Spleen (tissue), 11 donors: Measurements from ENCODE around the gene ILDR1. TPM values are rescaled to one million over a fixed set of nuclear protein-coding genes. Genes with fewer than 3 reads are reported as not detected.

ENCODE experiments used
- DNase-seq: peaks from one replicate; pipeline ENCODE4 v3.0.0-alpha.2; 2020
- H3K27ac ChIP-seq, 8 donors: fragments of 200-600 bp; sonication (generic) in 7 of 8; 1 replicate in 4 of 8; 2 replicates in 4 of 8; pipeline versions ENCODE4 v1.5.0 to v1.8.0; 2016 to 2021; ENCODE audit warnings: inconsistent platforms in 4 of 8, mild to moderate bottlenecking in 4 of 8, moderate library complexity in 1 of 8
- H3K27me3 ChIP-seq, 7 donors: fragments of 200-600 bp; sonication (generic) in 6 of 7; replicated peaks in 1 of 7; 1 replicate in 4 of 7; 2 replicates in 3 of 7; pipeline versions ENCODE4 v1.5.0 to v1.8.0; 2016 to 2021; ENCODE audit warnings: inconsistent platforms in 3 of 7, mild to moderate bottlenecking in 1 of 7
- H3K36me3 ChIP-seq, 6 donors: fragments of 200-600 bp; sonication (generic) in 5 of 6; 1 replicate in 4 of 6; 2 replicates in 2 of 6; pipeline versions ENCODE4 v1.5.0 to v1.8.0; 2016 to 2021; ENCODE audit warnings: inconsistent platforms in 2 of 6
- H3K4me1 ChIP-seq, 6 donors: fragments of 200-600 bp; sonication (generic) in 5 of 6; 1 replicate in 3 of 6; 2 replicates in 3 of 6; pipeline versions ENCODE4 v1.5.0 to v1.8.0; 2016 to 2021; ENCODE audit warnings: inconsistent platforms in 3 of 6
- H3K4me3 ChIP-seq, 8 donors: fragments of 200-600 bp; sonication (generic) in 7 of 8; 1 replicate in 4 of 8; 2 replicates in 4 of 8; pipeline versions ENCODE4 v1.5.0 to v1.8.0; 2016 to 2021; ENCODE audit warnings: inconsistent platforms in 4 of 8, mild to moderate bottlenecking in 4 of 8, moderate library complexity in 2 of 8
- H3K9me3 ChIP-seq, 8 donors: fragments of 200-600 bp; sonication (generic) in 7 of 8; 1 replicate in 4 of 8; 2 replicates in 4 of 8; pipeline versions ENCODE4 v1.5.0 to v1.8.0; 2016 to 2021; ENCODE audit warnings: inconsistent platforms in 4 of 8
- CTCF ChIP-seq, 11 experiments: fragments of 200-600 bp in 7 of 11; fragments of 450-650 bp in 4 of 11; sonication (generic) in 4 of 11; IDR thresholded peaks in 8 of 11; conservative IDR thresholded peaks in 3 of 11; 1 replicate in 7 of 11; 2 replicates in 4 of 11; pipeline versions ENCODE4 v1.4.0 to v1.8.0; 2016 to 2021; ENCODE audit warnings: antibody characterized with exemption in 11 of 11, inconsistent platforms in 4 of 11, mild to moderate bottlenecking in 1 of 11
- POLR2A ChIP-seq, 3 donors: fragments of 450-650 bp; IDR thresholded peaks; one replicate each; pipeline ENCODE4 v1.5.1; 2017; ENCODE audit warnings: antibody characterized with exemption in 3 of 3, mild to moderate bottlenecking in 1 of 3
- POLR2AphosphoS5 ChIP-seq, 3 donors: sonication (generic); formaldehyde crosslinking; IDR thresholded peaks; one replicate each; pipeline ENCODE4 v1.5.1; 2017; ENCODE audit warnings: antibody characterized with exemption in 3 of 3
- WGBS, 5 donors: extraction: QIAGEN DNeasy Blood & Tissue Kit in 3 of 5; methylation state at CpG; one replicate each; pipeline versions ENCODE4 v1.1.5 to v1.1.7; 2013 to 2018; 5-methylcytosine and 5-hydroxymethylcytosine counted together
- intact Hi-C: fragments of 100-400 bp; cut with DNase I; formaldehyde crosslinking; loops from one replicate; pipeline ENCODE4 v1.15.0; 2023; ENCODE audit warnings: low total_unique reads
- polyA plus RNA-seq, 3 donors: library from polyadenylated mRNA; stranded (reverse); fragments of 200-250 nt; gene quantifications; one replicate each; pipeline ENCODE4 v1.2.1, GENCODE V29; 2013
- total RNA-seq, 7 donors: library from RNA; depleted of rRNA in 3 of 7; stranded (reverse); fragments of >200 nt in 3 of 7; fragmentation: NEBNext Ultra II Directional in 4 of 7; extraction: Animal tissue kit (Norgen Biotek cat#: 25700) in 4 of 7; gene quantifications; one replicate each; pipeline versions ENCODE4 v1.1.0 to v1.2.1, GENCODE V29; 2016 to 2021
- donor health status: healthy with polysubstance abuse.
- donor health status: DM: no; HTN: no; CAD: no; lungs with moderate emphysema.
- donor health status: DM: no; HTN: no; CAD: no.
- donor health status: Bipolar disorder and iron deficiency.
- donor health status: healthy.
- donor health status: DM: no; HTN: no; CAD: no.
- donor health status: DM: yes; HTN: yes; CAD: no.

ILDR1 gene
- total and polyA plus RNA-seq, 10 donors: 0.26 to 3.1 (median 0.95) TPM

GRCh38 chr3:121996441-121996840, 25.6 kb downstream of the ILDR1 start:
- Histone ChIP-seq H3K36me3 (no peaks in the 10 kb centered on the region), H3K27ac (peak overlapping the region in 2 of 8 donors; percentile 79), H3K4me1 (peaks cover 6 to 78% (median 63%) of the 10 kb centered on the region in 6 donors), H3K9me3 (no peaks in the 10 kb centered on the region), H3K27me3 (no peaks in the 10 kb centered on the region), H3K4me3 (no peak overlapping the region)
- TF ChIP-seq POLR2A (IDR thresholded peaks at IDR 0.05) (no peak), CTCF (IDR thresholded peaks at IDR 0.05 in 8 of 11, conservative IDR thresholded peaks at IDR 0.05 in 3 of 11) (no peak), POLR2AphosphoS5 (IDR thresholded peaks at IDR 0.05) (no peak)
- intact Hi-C loops: no loop called here
- 47 to 95% (median 92%) methylated on average over 2 of the region's 2 CpGs for WGBS, 5 donors
- no peak for DNase-seq

- intact Hi-C loops: no loop called here
- TF ChIP-seq POLR2A (IDR thresholded peaks at IDR 0.05): no peak
- TF ChIP-seq POLR2AphosphoS5 (IDR thresholded peaks at IDR 0.05): peak in 2 of 3 donors; percentile 86 to 91
- peak in 7 of 11 experiments; percentile 8 to 54 (median 43) for TF ChIP-seq CTCF (IDR thresholded peaks at IDR 0.05 in 8 of 11, conservative IDR thresholded peaks at IDR 0.05 in 3 of 11)
- no peaks in the 10 kb centered on the region for H3K27me3 ChIP-seq
- H3K27ac ChIP-seq: peak overlapping the region in 7 of 8 donors; percentile 48 to 87 (median 77)
- peaks cover 6 to 84% (median 63%) of the 10 kb centered on the region in 6 donors for H3K4me1 ChIP-seq
- no peaks in the 10 kb centered on the region for H3K9me3 ChIP-seq
- H3K4me3 ChIP-seq: peak overlapping the region in 1 of 8 donors; percentile 34
- DNase-seq: peak; percentile 88
- no peaks in the 10 kb centered on the region for H3K36me3 ChIP-seq
- WGBS, 5 donors: 42 to 51% (median 47%) methylated on average over 13 to 14 of the region's 14 CpGs
Observed at GRCh38 chr3:121995161-121996137, 26.6 kb downstream of the ILDR1 start.

- WGBS, 5 donors: 77 to 93% (median 89%) methylated on average over 3 of the region's 3 CpGs
- TF ChIP-seq POLR2AphosphoS5 (IDR thresholded peaks at IDR 0.05): no peak
- no peak for TF ChIP-seq POLR2A (IDR thresholded peaks at IDR 0.05)
- TF ChIP-seq CTCF (IDR thresholded peaks at IDR 0.05 in 8 of 11, conservative IDR thresholded peaks at IDR 0.05 in 3 of 11): no peak
- no peaks in the 10 kb centered on the region for H3K9me3 ChIP-seq
- peaks cover 6 to 93% (median 65%) of the 10 kb centered on the region in 6 donors for H3K4me1 ChIP-seq
- H3K4me3 ChIP-seq: no peak overlapping the region
- intact Hi-C loops: no loop called here
- no peak for DNase-seq
- H3K27ac ChIP-seq: peak overlapping the region in 6 of 8 donors; percentile 55 to 87 (median 78)
- no peaks in the 10 kb centered on the region for H3K27me3 ChIP-seq
- no peaks in the 10 kb centered on the region for H3K36me3 ChIP-seq
Observed at GRCh38 chr3:121994551-121994950, 27.5 kb downstream of the ILDR1 start.
